PC-3 (cell line): Measurements from ENCODE around the gene KCNJ9.

Source experiments
- CTCF ChIP-seq: fragments of 300-600 bp; sonication (generic); conservative IDR thresholded peaks from 2 replicates; pipeline ENCODE4 v1.5.1; 2017; ENCODE audit warnings: antibody characterized with exemption, low read depth, mild to moderate bottlenecking, low read length
- EZH2 ChIP-seq: fragments of 300-600 bp; sonication (generic); IDR thresholded peaks from one replicate; pipeline ENCODE4 v1.6.1; 2017; ENCODE audit warnings: antibody characterized with exemption, mild to moderate bottlenecking, low read length; ENCODE audit not compliant: unreplicated experiment
- EZH2phosphoT487 ChIP-seq: fragments of 300-600 bp; sonication (generic); IDR thresholded peaks from 2 replicates; pipeline ENCODE4 v1.6.1; 2018; ENCODE audit warnings: mild to moderate bottlenecking, antibody characterized with exemption, low read length, borderline replicate concordance

- TF ChIP-seq CTCF (no peak), EZH2 (no peak), EZH2phosphoT487 (no peak)
Measured at GRCh38 chr1:160101717-160102522, 20.6 kb downstream of the KCNJ9 start.
